Psoas muscle (tissue), 8 donors: ENCODE measurements around the gene SNAP25. TPM values are rescaled to one million over a fixed set of nuclear protein-coding genes. Genes with fewer than 3 reads are reported as not detected.

Experiments
- ATAC-seq, 4 donors: fragments of 200-7000 bp; cut with Tn5 transposase; one replicate each; pipeline ENCODE4 v1.9.1; 2020; ENCODE audit warnings: moderate library complexity in 3 of 4, mild to moderate bottlenecking in 2 of 4
- DNase-seq, 2 donors: peaks; one replicate each; pipeline ENCODE4 v3.0.0-alpha.2; 2020
- H3K27ac ChIP-seq: fragments of 200-600 bp; one replicate; pipeline ENCODE4 v1.8.0; 2022
- H3K27me3 ChIP-seq, 3 donors: fragments of 200-600 bp in 1 of 3; one replicate each; pipeline versions ENCODE4 v1.6.1 to v1.8.0; 2013 to 2022; ENCODE audit warnings: low read length in 2 of 3, mild to moderate bottlenecking in 2 of 3, moderate library complexity in 1 of 3; ENCODE audit not compliant: insufficient read depth in 3 of 3
- H3K36me3 ChIP-seq, 2 donors: fragments of 200-600 bp in 1 of 2; one replicate each; pipeline versions ENCODE4 v1.6.1 to v1.8.0; 2013 to 2022; ENCODE audit warnings: low read depth in 1 of 2, mild to moderate bottlenecking in 1 of 2, moderate library complexity in 1 of 2; ENCODE audit not compliant: insufficient read depth in 1 of 2
- H3K4me1 ChIP-seq: fragments of 200-600 bp; one replicate; pipeline ENCODE4 v1.8.0; 2022
- H3K4me3 ChIP-seq: fragments of 200-600 bp; one replicate; pipeline ENCODE4 v1.8.0; 2022; ENCODE audit warnings: mild to moderate bottlenecking
- H3K9me3 ChIP-seq: fragments of 200-600 bp; one replicate; pipeline ENCODE4 v1.8.0; 2022
- WGBS, 3 donors: extraction: QIAGEN DNeasy Blood & Tissue Kit; methylation state at CpG; one replicate each; pipeline versions ENCODE4 v1.1.6 to v1.1.7; 2013; 5-methylcytosine and 5-hydroxymethylcytosine counted together
- intact Hi-C, 2 donors: fragments of 100-400 bp; cut with DNase I; formaldehyde crosslinking; loops; one replicate each; pipeline versions ENCODE4 v1.11.0 to v1.14.2; 2022
- polyA plus RNA-seq, 3 donors: library from polyadenylated mRNA; stranded (reverse); fragments of 200-250 nt; gene quantifications; one replicate each; pipeline ENCODE4 v1.2.3, GENCODE V29; 2013
- total RNA-seq, 4 donors: library from RNA; stranded (reverse); fragmentation: NEBNext Ultra II Directional in 2 of 4; extraction: Animal tissue kit (Norgen Biotek cat#: 25700) in 2 of 4; gene quantifications; one replicate each; pipeline versions ENCODE4 v1.2.1 to v1.2.4, GENCODE V29; 2021 to 2023
- TF ChIP-seq, protein P1 (sequence below): fragments of 200-600 bp; IDR thresholded peaks from one replicate; pipeline ENCODE4 v1.8.0; 2022; ENCODE audit warnings: antibody characterized with exemption
- donor health status: healthy with polysubstance abuse.
- donor health status: DM: no; HTN: no; CAD: no; lungs with moderate emphysema.
- donor health status: Bipolar disorder and iron deficiency.
- donor health status: healthy.
- donor health status: DM: yes; HTN: yes; CAD: no.
- donor health status: DM: no; HTN: no; CAD: no.
- donor health status: DM: no; HTN: no; CAD: no.
- donor health status: DM: yes; HTN: yes; CAD: no.

The SNAP25 gene
- total and polyA plus RNA-seq, 7 donors, result 0.07 to 0.75 TPM; not detected in 5

DNA sequence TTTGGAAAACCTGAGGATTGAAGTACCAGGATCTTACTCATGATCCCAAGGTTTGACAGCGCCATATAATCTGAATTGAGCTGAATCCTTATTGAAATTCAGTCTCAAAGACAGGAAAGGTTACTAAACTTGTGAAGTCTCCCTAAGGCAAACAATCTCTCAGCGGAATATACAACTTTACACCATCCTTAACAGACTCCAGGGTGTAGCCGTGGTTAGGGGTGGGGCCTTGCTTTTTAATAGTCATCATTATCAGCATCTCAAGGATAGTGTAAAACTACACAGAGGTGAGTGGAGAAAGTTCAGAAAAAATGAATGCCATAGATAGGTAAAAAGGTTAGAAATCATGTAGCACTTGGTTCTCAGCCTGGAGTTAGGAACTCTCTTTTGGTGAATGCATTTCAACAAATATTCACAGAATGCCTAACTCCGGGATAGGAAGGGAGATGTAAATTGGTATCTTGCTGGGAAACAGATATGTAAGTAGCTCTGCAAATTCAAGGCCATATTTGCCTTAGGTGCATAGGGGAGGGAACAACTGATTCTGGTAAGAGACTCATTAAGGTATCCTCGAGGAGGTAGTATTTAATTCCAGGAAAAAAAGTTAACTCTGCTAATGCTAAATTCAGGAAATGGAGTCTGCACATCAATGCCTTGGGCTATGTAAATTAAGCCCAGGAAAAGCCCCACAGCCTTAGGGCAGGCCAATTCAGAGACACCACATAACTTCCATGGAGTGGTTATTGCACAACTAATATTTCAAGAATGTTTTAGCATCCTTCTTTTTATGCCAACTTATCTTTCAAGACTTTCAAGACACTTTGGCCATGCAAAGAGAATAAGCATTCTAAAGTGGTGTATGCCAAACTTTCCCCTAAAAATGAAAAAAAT, 61.6 kb downstream of the SNAP25 start:
- H3K27ac ChIP-seq, result no peak overlapping the region
- TF ChIP-seq, protein P1, sequence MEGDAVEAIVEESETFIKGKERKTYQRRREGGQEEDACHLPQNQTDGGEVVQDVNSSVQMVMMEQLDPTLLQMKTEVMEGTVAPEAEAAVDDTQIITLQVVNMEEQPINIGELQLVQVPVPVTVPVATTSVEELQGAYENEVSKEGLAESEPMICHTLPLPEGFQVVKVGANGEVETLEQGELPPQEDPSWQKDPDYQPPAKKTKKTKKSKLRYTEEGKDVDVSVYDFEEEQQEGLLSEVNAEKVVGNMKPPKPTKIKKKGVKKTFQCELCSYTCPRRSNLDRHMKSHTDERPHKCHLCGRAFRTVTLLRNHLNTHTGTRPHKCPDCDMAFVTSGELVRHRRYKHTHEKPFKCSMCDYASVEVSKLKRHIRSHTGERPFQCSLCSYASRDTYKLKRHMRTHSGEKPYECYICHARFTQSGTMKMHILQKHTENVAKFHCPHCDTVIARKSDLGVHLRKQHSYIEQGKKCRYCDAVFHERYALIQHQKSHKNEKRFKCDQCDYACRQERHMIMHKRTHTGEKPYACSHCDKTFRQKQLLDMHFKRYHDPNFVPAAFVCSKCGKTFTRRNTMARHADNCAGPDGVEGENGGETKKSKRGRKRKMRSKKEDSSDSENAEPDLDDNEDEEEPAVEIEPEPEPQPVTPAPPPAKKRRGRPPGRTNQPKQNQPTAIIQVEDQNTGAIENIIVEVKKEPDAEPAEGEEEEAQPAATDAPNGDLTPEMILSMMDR, result no peak
- 64 to 68% (median 65%) methylated on average over 5 of the region's 5 CpGs for WGBS, 3 donors
- no peaks in the 10 kb centered on the region for H3K36me3 ChIP-seq
- intact Hi-C loops, result no loop called here
- no peak overlapping the region for H3K4me3 ChIP-seq
- H3K9me3 ChIP-seq, result no peaks in the 10 kb centered on the region
- H3K27me3 ChIP-seq, result peaks cover 0 to 3% (median 0%) of the 10 kb centered on the region in 3 donors
- no peak for ATAC-seq
- H3K4me1 ChIP-seq, result no peaks in the 10 kb centered on the region
- DNase-seq, result no peak

DNA sequence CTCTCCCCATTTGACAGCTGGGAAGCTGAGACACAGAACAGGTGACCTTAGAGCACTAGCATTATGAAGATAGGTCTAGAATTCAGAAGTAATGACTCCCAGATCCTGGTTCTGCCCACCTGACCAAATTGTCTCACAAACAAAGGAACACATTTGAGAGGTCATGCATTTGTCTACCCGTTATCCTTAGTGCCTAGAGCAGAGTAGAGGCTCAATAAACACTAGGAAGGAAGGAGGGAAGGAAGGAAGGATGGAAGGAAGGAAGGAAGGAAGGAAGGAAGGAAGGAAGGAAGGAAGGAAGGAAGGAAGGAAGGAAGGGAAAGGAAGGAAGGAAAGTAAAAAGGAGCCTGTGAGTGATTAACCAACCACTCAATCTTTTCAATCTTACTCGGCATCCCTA, 63.3 kb downstream of the SNAP25 start:
- DNase-seq (no peak), ATAC-seq (no peak)
- Histone ChIP-seq H3K27me3 (peaks cover 0 to 3% (median 0%) of the 10 kb centered on the region in 3 donors), H3K36me3 (no peaks in the 10 kb centered on the region), H3K9me3 (no peaks in the 10 kb centered on the region), H3K27ac (no peak overlapping the region), H3K4me3 (no peak overlapping the region), H3K4me1 (no peaks in the 10 kb centered on the region)
- intact Hi-C loops, result no loop called here
- WGBS, 3 donors, result 66 to 77% (median 69%) methylated on average over 2 of the region's 2 CpGs
- TF ChIP-seq, protein P1, result no peak

DNA sequence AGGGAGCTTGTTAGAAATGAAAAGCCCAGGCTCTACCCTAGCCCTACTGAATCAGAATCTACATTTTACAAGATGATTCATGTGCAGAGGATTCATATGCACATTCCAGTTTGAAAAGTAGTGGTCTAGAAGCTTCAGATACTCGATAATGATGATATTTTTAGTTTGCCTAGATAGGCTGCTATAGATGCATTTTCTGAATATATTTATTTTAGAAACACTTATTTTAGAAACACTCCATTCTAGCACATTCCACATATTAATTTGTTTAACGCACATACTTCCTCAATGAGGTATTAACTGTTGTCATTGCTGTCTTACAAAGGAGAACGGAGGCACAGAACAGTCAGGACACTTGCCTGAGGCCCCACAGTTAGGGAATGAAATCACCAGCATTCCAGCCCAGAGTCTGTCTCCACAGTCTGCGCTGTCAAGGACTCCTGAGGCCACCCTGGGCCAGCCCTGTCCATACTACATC, 64.4 kb downstream of the SNAP25 start:
- ATAC-seq, result no peak
- no peak overlapping the region for H3K4me3 ChIP-seq
- DNase-seq, result no peak
- no peaks in the 10 kb centered on the region for H3K4me1 ChIP-seq
- no peak overlapping the region for H3K27ac ChIP-seq
- no peaks in the 10 kb centered on the region for H3K36me3 ChIP-seq
- TF ChIP-seq, protein P1, result no peak
- WGBS, 3 donors, result 83 to 87% (median 85%) methylated on average over 4 of the region's 4 CpGs
- H3K27me3 ChIP-seq, result peaks cover 0 to 3% (median 0%) of the 10 kb centered on the region in 3 donors
- intact Hi-C loops, result no loop called here
- H3K9me3 ChIP-seq, result no peaks in the 10 kb centered on the region

DNA sequence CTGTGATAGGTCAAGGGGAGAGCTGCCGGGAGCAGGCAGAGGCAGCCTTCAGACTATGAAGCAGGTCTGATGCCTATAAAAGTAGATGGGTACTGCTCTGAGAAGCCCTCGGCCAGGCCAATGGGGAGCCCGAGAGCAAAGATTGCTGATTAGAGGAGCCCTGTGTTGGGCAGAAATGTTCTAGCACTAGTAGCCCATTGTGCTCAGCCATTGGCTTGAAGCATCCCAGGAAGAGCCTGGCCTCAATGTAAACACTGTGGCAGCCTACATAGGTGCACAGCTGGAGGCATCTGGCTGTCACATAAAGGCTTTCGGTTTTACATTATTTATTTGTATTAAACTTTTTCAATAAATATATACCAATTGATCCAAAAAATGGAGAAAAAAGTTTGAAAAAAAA, 67.7 kb downstream of the SNAP25 start:
- 81 to 83% (median 82%) methylated on average over 4 of the region's 4 CpGs for WGBS, 3 donors
- Histone ChIP-seq H3K27me3 (no peaks in the 10 kb centered on the region), H3K4me3 (no peak overlapping the region), H3K9me3 (no peaks in the 10 kb centered on the region), H3K36me3 (no peaks in the 10 kb centered on the region), H3K27ac (no peak overlapping the region), H3K4me1 (no peaks in the 10 kb centered on the region)
- TF ChIP-seq, protein P1, result no peak
- DNase-seq (no peak), ATAC-seq (no peak)
- intact Hi-C loops, result no loop called here
